Measurements from ENCODE around the gene BPIFA3.

Gene BPIFA3

DNA sequence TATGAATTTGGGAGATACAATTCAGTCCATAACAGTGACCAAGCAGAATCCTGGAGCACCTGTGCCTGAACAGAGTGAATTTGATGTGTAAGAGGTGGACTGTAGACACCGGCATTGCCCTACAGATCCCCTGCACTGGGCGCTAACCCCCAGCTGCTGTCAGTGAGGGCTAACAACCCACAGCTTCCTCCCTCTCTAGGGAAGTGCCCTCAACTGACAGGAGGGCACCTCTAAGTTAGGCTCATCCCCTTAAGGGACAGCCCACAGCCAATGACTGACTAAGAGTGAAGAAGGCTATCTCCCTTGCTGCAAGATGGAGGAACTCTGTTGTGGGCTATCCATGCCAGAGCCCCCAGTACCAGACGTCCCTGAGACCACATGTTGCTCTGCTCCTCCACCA is 50.5 kb downstream of the BPIFA3 start:
- no peak for DNase-seq

DNA sequence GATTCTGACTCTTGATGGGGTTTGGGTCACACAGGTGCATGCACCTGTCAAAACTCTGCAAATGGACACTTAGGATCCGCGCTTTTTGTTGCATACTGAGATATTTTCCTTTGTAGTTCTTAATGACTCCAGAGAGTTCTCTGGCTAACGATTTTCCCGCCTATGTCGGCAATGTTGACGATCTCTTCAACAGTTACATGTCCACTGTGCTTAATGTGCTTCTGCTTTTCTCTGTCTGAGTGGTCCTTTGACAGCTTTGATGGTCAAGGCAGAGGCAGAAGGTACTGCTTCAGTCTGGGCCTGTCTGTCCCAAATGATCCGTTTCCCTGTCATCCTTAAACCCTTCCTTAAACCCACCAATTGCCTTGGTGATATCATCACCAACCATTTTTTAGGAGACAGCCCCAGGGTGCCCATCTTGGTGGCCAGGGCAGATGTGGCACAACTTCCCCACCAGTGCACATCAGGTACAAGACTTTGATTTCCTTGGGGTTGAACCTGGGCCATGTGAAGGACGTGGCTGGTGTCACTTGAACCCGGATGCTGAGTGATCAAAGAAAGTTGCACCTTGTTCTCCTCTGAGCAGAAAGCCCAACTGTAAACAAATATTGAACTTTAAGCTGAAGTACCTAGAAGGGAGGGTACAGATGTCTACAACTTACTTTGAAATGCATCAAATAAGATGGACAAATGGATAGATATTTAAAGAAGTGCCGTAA is 55.2 kb downstream of the BPIFA3 start:
- no peak for DNase-seq

DNA sequence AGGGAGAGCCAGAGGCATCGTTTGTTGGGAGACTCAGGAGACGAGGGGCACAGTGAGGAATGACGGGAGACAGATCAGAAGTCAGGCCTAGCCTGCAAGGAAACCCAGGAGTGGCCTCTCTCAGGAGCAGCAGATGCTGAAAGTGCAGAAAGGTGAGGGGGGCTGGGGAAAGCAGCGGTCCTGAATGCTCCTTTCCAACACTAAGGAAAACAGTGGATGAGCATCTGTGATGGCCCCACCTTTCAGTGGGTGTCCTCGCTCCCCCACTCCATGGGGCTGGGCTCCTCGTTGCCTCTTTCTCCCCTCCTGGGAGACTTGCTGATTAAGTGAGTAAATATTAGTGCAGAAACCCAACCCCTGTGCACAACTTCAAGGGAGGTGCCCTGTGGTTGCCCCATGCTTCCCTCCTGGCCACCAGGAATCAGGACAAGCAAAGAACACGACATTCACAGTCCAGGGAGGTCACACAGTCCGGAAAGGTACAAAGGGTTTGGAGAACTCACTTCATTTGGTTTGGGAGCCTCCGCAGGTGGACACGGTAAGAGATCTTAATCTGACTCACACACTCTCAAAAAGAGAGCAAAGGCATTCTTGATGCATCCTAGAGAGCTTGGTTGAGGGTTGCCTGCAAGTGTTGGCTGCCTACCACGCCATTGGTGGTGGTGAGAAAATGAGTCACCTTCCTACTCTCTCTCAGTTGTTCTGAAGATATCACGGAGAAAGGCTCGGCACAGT is 56.1 kb downstream of the BPIFA3 start:
- no peak for DNase-seq

DNA sequence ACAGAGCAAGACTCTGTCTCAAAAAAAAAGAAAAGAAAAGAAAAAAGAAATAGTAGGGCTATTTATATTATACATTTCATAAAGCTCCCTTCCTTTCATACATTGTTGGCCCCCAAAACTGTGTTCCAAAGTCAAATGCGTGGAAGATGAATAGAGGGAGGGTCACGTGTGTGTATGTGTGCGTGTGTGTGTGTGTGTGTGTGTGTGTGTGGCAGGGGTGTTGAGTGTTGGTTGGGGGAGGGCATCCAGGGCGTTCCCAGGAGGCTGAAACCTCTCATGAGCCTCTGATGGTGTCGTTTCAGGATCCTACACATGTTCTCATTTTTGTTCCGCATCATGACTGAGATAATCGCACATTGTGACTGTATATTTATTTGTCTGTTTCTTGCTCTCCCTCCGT is 58.1 kb downstream of the BPIFA3 start:
- DNase-seq, result no peak

DNA sequence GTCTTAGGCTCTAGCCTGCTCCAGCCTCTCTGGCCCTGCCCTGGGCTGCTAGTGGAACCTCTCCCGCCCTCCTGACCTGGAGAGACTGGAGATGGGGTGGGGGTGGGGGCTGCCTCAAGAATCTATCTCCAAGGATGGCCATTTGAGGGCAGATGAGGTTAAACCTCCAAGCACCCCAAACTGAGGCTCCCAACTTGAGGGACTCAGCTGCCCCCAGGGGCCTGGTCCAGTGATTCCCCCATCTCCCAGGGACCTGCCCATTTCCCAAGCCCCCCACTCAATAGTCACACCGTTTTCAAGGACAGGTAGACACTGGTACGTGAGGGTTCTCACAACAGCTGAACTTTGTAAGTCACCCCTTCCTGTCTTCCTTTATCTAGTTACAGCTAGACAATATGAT is 58.7 kb downstream of the BPIFA3 start:
- DNase-seq, result no peak

DNA sequence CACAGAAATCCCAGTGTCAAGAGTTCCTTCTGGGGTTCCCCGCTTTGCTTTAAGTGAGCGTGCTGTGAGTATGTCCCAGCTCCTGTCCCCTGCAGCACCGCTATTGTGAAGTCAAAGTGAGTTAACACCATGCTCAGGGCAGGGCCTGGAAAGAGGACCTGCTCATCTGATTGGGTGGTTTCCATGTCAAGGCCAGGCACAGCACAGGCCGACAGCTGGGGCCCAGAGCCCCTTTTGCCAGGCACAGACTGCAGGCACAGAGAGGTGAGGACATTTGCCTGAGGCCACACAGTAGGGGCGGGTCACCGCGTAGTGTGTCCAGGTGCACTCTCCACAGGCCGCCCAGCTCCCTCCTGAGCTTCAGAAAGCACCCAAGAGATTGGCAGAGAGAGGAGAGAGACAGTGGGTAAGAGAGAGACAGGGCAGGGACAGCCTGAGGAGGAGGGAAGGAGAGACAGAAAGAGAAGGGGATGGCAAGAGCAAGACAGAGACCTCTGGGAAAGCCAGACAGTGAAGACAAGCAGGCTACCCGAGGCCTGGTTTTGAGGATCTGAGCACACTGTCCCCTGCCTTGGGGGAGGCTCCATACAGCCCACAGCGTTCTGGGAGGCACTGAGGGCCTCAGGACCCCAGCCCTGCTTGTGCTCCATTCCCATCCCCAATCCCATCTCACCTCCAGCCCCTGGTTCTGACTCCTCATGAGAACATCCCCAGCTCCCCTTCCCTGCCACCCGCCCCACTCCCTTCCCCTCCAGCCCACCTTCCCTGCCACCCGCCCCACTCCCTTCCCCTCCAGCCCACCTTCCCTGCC is 59.4 kb downstream of the BPIFA3 start:
- DNase-seq, result no peak

Data from right forelimb (tissue), 1 donor.